Measurements from ENCODE around the gene USP6NL. TPM values are rescaled to one million over a fixed set of nuclear protein-coding genes. Genes with fewer than 3 reads are reported as not detected.
"Not testable (repeated sequence)": the region's sequence is repeated elsewhere in the genome, so short reads cannot be mapped to it uniquely, and the experiment has no call there.

USP6NL gene
- total RNA-seq, 1 experiment from 2014 or later: 22.1 TPM

DNA sequence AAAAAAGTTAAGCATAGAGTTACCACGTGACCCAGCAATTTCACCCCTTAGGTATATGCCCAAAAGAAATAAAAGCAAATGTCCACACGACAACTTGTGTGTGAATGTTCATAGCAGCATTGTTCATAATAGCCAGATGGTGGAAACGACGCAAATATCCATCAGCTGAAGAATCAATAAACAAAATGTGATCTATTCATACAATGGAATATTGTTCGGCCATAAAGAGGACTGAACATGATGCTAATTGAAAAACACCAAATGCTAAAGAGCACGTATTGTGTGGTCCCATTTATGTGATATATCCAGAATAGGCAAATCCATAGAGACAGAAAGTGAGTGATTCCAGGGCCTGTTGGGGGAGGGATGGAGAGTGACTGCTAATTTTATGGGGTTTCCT, 18.3 kb upstream of the USP6NL start:
- H3K9me2 ChIP-seq (ENCODE audit: insufficient read depth): no peaks in the 10 kb centered on the region
- H3K9me3 ChIP-seq (ENCODE audit: insufficient read depth, low read depth): no peaks in the 10 kb centered on the region
- no peak overlapping the region for H2AFZ ChIP-seq
- no peaks in the 10 kb centered on the region for H3K4me1 ChIP-seq (replicated peaks; ENCODE audit: insufficient read depth)
- no peak overlapping the region for H3K4me2 ChIP-seq
- no peaks in the 10 kb centered on the region for H3K27me3 ChIP-seq (ENCODE audit: insufficient read depth, low read depth)
- ChIA-PET CTCF (no interaction called here), POLR2A (ENCODE audit: unreplicated experiment) (no interaction called here)
- H3F3A ChIP-seq (ENCODE audit: insufficient read depth, low read depth): no peaks in the 10 kb centered on the region
- TF ChIP-seq EZH2 (IDR thresholded peaks at IDR 0.05; ENCODE audit: low read depth): no peak
- TF ChIP-seq, protein P1, sequence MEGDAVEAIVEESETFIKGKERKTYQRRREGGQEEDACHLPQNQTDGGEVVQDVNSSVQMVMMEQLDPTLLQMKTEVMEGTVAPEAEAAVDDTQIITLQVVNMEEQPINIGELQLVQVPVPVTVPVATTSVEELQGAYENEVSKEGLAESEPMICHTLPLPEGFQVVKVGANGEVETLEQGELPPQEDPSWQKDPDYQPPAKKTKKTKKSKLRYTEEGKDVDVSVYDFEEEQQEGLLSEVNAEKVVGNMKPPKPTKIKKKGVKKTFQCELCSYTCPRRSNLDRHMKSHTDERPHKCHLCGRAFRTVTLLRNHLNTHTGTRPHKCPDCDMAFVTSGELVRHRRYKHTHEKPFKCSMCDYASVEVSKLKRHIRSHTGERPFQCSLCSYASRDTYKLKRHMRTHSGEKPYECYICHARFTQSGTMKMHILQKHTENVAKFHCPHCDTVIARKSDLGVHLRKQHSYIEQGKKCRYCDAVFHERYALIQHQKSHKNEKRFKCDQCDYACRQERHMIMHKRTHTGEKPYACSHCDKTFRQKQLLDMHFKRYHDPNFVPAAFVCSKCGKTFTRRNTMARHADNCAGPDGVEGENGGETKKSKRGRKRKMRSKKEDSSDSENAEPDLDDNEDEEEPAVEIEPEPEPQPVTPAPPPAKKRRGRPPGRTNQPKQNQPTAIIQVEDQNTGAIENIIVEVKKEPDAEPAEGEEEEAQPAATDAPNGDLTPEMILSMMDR (conservative IDR thresholded peaks at IDR 0.05): no peak
- H3K79me2 ChIP-seq (ENCODE audit: low read depth): no peaks in the 10 kb centered on the region
- no peak overlapping the region for H3K4me3 ChIP-seq
- intact Hi-C loops (cut with micrococcal nuclease; ENCODE audit: unreplicated experiment): no loop called here
- no TSS peak for BruUV-seq (replicated peaks)
- H3K36me3 ChIP-seq (ENCODE audit: low read depth): no peaks in the 10 kb centered on the region
- DNase-seq: no peak
- H3K27ac ChIP-seq: no peak overlapping the region
- no peaks in the 10 kb centered on the region for H4K20me1 ChIP-seq (ENCODE audit: insufficient read depth)

- H3K27me3 ChIP-seq (ENCODE audit: insufficient read depth, low read depth); intact Hi-C loops (cut with micrococcal nuclease; ENCODE audit: unreplicated experiment); H4K20me1 ChIP-seq (ENCODE audit: insufficient read depth); H2AFZ ChIP-seq; DNase-seq; H3K4me2 ChIP-seq; H3K27ac ChIP-seq; BruUV-seq (replicated peaks); H3K4me3 ChIP-seq; H3K36me3 ChIP-seq (ENCODE audit: low read depth); H3K9me2 ChIP-seq (ENCODE audit: insufficient read depth); H3K4me1 ChIP-seq (replicated peaks; ENCODE audit: insufficient read depth); POLR2A ChIA-PET (ENCODE audit: unreplicated experiment); H3K9me3 ChIP-seq (ENCODE audit: insufficient read depth, low read depth); CTCF ChIA-PET; H3K79me2 ChIP-seq (ENCODE audit: low read depth); H3F3A ChIP-seq (ENCODE audit: insufficient read depth, low read depth): not testable (repeated sequence)
Measured at GRCh38 chr10:11627941-11628340, 16.5 kb upstream of the USP6NL start.

- H3K4me2 ChIP-seq: no peak overlapping the region
- no peaks in the 10 kb centered on the region for H3K9me2 ChIP-seq (ENCODE audit: insufficient read depth)
- H3K27ac ChIP-seq: no peak overlapping the region
- no peaks in the 10 kb centered on the region for H3K36me3 ChIP-seq (ENCODE audit: low read depth)
- intact Hi-C loops (cut with micrococcal nuclease; ENCODE audit: unreplicated experiment): no loop called here
- H3K9me3 ChIP-seq (ENCODE audit: insufficient read depth, low read depth): no peaks in the 10 kb centered on the region
- no peaks in the 10 kb centered on the region for H3F3A ChIP-seq (ENCODE audit: insufficient read depth, low read depth)
- ChIA-PET POLR2A (ENCODE audit: unreplicated experiment) (interaction anchor here (0.7 kb wide), 1 partner anchor 29 kb away, joined by 5 read pairs; no protein-coding TSS in a partner anchor), CTCF (no interaction called here)
- no TSS peak for BruUV-seq (replicated peaks)
- no peak for DNase-seq
- no peak for TF ChIP-seq EZH2 (IDR thresholded peaks at IDR 0.05; ENCODE audit: low read depth)
- no peaks in the 10 kb centered on the region for H3K27me3 ChIP-seq (ENCODE audit: insufficient read depth, low read depth)
- H4K20me1 ChIP-seq (ENCODE audit: insufficient read depth): no peaks in the 10 kb centered on the region
- no peak overlapping the region for H2AFZ ChIP-seq
- no peak overlapping the region for H3K4me3 ChIP-seq
- no peaks in the 10 kb centered on the region for H3K4me1 ChIP-seq (replicated peaks; ENCODE audit: insufficient read depth)
- H3K79me2 ChIP-seq (ENCODE audit: low read depth): no peaks in the 10 kb centered on the region
Measured at GRCh38 chr10:11626071-11626470, 14.6 kb upstream of the USP6NL start.

- Histone ChIP-seq H3F3A (ENCODE audit: insufficient read depth, low read depth) (no peaks in the 10 kb centered on the region), H3K4me2 (no peak overlapping the region), H3K36me3 (ENCODE audit: low read depth) (no peaks in the 10 kb centered on the region), H4K20me1 (ENCODE audit: insufficient read depth) (no peaks in the 10 kb centered on the region), H3K9me2 (ENCODE audit: insufficient read depth) (no peaks in the 10 kb centered on the region), H3K9me3 (ENCODE audit: insufficient read depth, low read depth) (no peaks in the 10 kb centered on the region), H3K79me2 (ENCODE audit: low read depth) (no peaks in the 10 kb centered on the region), H3K27ac (no peak overlapping the region), H3K4me1 (replicated peaks; ENCODE audit: insufficient read depth) (no peaks in the 10 kb centered on the region), H3K27me3 (ENCODE audit: insufficient read depth, low read depth) (no peaks in the 10 kb centered on the region), H2AFZ (no peak overlapping the region), H3K4me3 (no peak overlapping the region)
- BruUV-seq (replicated peaks): no TSS peak
- CTCF ChIA-PET: no interaction called here
- TF ChIP-seq, protein P1 (conservative IDR thresholded peaks at IDR 0.05): no peak
- no peak for TF ChIP-seq EZH2 (IDR thresholded peaks at IDR 0.05; ENCODE audit: low read depth)
- DNase-seq: no peak
- intact Hi-C loops (cut with micrococcal nuclease; ENCODE audit: unreplicated experiment): no loop called here
- POLR2A ChIA-PET (ENCODE audit: unreplicated experiment): interaction anchor here (0.7 kb wide), 1 partner anchor 30 kb away, joined by 5 read pairs; no protein-coding TSS in a partner anchor
Measured at GRCh38 chr10:11625019-11625735, 13.7 kb upstream of the USP6NL start.
